Fibroblast of pulmonary artery (primary cell): ENCODE data around the gene SCGB1C1.

Experiments
- DNase-seq: peaks from one replicate; pipeline ENCODE4 v3.0.0-alpha.2; 2010; ENCODE audit warnings: low read depth
- H3K4me3 ChIP-seq: replicated peaks from 2 replicates; pipeline ENCODE4 v1.5.1; 2011; ENCODE audit warnings: low read depth, mild to moderate bottlenecking, control low read depth, low read length, moderate library complexity
- CTCF ChIP-seq: IDR thresholded peaks from 2 replicates; pipeline ENCODE4 v1.5.1; 2011; ENCODE audit warnings: mild to moderate bottlenecking, control low read depth, low read length, inconsistent platforms; ENCODE audit errors: missing control alignments

The SCGB1C1 gene

GRCh38 chr11:197741-198235, 4.9 kb downstream of the SCGB1C1 start:
- H3K4me3 ChIP-seq: no peak overlapping the region
- TF ChIP-seq CTCF: no peak
- DNase-seq: no peak

GRCh38 chr11:198236-198806, 5.4 kb downstream of the SCGB1C1 start:
- no peak for DNase-seq
- H3K4me3 ChIP-seq: no peak overlapping the region

GRCh38 chr11:199004-199581, 6.2 kb downstream of the SCGB1C1 start:
- DNase-seq: no peak
- no peak overlapping the region for H3K4me3 ChIP-seq
- no peak for TF ChIP-seq CTCF

More at GRCh38 chr11:198236-198806, 5.4 kb downstream of the SCGB1C1 start:
- no peak for TF ChIP-seq CTCF

GRCh38 chr11:199782-200181, 6.9 kb downstream of the SCGB1C1 start:
- no peak for TF ChIP-seq CTCF

GRCh38 chr11:200224-201003, 7.5 kb downstream of the SCGB1C1 start:
- no peak for DNase-seq
- TF ChIP-seq CTCF: no peak
- no peak overlapping the region for H3K4me3 ChIP-seq

More at GRCh38 chr11:199782-200181, 6.9 kb downstream of the SCGB1C1 start:
- DNase-seq: no peak
- H3K4me3 ChIP-seq: no peak overlapping the region

- no peak for TF ChIP-seq CTCF
- DNase-seq: no peak
- no peak overlapping the region for H3K4me3 ChIP-seq
Observed at GRCh38 chr11:201966-202365, 9.1 kb downstream of the SCGB1C1 start.
